DLD1 (cell line): ENCODE measurements around the gene TRUB1.

ENCODE experiments used
- in situ Hi-C: cut with HindIII; loops from 2 replicates; pipeline ENCODE4 v1.10.0; 2017; ENCODE audit warnings: low sequenced_read_pairs

The TRUB1 gene

GRCh38 chr10:115026746-115027140, 88.7 kb downstream of the TRUB1 start:
- in situ Hi-C loops = no loop called here
